AG04449 (cell line): ENCODE measurements around the gene CYP8B1.

Source experiments
- CTCF ChIA-PET: fragments of 350-600 bp; formaldehyde crosslinking; extraction: SDS; loops from one replicate; lab custom pipeline; 2021; ENCODE audit warnings: antibody characterized with exemption; lab: Yijun Ruan, JAX
- POLR2A ChIA-PET: fragments of 400-600, 350-600 bp; formaldehyde crosslinking; extraction: SDS; loops from one replicate; lab custom pipeline; 2020; ENCODE audit warnings: antibody characterized with exemption, inconsistent platforms; lab: Yijun Ruan, JAX
- DNase-seq: peaks from one replicate; pipeline ENCODE4 v3.0.0-alpha.2; 2010; ENCODE audit warnings: low read depth, low spot score
- H3K4me3 ChIP-seq: 2 replicates; pipeline ENCODE4 v1.5.1; 2011; ENCODE audit warnings: low read depth, mild to moderate bottlenecking, control low read depth, low read length
- TF ChIP-seq, protein P1 (sequence below): IDR thresholded peaks from one replicate; pipeline ENCODE4 v1.5.1; 2011; ENCODE audit warnings: mild to moderate bottlenecking, moderate library complexity, low read length, control low read depth, inconsistent platforms; ENCODE audit not compliant: insufficient read depth; ENCODE audit errors: missing control alignments

CYP8B1 gene, protein sequence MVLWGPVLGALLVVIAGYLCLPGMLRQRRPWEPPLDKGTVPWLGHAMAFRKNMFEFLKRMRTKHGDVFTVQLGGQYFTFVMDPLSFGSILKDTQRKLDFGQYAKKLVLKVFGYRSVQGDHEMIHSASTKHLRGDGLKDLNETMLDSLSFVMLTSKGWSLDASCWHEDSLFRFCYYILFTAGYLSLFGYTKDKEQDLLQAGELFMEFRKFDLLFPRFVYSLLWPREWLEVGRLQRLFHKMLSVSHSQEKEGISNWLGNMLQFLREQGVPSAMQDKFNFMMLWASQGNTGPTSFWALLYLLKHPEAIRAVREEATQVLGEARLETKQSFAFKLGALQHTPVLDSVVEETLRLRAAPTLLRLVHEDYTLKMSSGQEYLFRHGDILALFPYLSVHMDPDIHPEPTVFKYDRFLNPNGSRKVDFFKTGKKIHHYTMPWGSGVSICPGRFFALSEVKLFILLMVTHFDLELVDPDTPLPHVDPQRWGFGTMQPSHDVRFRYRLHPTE

DNA sequence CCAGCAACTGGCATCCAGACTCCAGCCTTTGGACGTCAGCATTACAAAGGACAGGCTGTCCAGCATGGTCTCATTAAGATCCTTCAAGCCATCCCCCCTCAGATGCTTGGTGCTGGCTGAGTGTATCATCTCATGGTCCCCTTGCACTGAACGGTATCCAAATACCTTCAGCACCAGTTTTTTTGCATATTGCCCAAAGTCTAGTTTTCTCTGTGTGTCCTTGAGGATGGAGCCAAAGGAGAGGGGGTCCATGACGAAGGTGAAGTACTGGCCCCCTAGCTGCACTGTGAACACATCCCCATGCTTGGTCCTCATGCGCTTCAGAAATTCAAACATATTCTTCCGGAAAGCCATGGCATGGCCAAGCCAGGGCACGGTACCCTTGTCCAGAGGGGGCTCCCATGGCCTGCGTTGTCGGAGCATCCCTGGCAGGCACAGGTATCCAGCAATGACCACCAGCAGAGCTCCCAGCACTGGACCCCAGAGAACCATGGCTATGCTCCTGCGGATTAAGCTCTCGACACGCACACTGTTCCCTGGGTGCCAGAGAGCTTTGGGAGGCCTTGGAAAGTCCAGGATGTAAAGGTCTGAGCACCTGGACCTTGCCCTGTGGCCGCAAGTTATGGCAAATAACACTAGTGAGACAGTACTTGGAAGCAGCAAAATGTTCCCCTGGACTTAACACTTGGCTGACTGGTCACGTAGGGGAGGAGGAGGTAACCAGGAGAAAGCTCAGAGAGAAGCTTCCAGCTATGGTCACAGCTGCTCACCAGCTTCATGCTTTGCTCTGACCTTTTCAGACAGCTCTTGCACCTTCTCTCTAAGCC is at the start of gene CYP8B1:
TSS of gene CYP8B1 (minus strand) at position 555 of the 827 bp plus-strand sequence. CDS start at position 492, 63 bp downstream.
- no peak for DNase-seq
- ChIA-PET CTCF (interaction anchor here (0.8 kb wide), 1 partner anchor 60 kb away, joined by 3 read pairs; no protein-coding TSS in a partner anchor), POLR2A (no interaction called here)
- no peak within 1 kb of the TSS for H3K4me3 ChIP-seq
- TF ChIP-seq, protein P1, sequence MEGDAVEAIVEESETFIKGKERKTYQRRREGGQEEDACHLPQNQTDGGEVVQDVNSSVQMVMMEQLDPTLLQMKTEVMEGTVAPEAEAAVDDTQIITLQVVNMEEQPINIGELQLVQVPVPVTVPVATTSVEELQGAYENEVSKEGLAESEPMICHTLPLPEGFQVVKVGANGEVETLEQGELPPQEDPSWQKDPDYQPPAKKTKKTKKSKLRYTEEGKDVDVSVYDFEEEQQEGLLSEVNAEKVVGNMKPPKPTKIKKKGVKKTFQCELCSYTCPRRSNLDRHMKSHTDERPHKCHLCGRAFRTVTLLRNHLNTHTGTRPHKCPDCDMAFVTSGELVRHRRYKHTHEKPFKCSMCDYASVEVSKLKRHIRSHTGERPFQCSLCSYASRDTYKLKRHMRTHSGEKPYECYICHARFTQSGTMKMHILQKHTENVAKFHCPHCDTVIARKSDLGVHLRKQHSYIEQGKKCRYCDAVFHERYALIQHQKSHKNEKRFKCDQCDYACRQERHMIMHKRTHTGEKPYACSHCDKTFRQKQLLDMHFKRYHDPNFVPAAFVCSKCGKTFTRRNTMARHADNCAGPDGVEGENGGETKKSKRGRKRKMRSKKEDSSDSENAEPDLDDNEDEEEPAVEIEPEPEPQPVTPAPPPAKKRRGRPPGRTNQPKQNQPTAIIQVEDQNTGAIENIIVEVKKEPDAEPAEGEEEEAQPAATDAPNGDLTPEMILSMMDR = no peak

DNA sequence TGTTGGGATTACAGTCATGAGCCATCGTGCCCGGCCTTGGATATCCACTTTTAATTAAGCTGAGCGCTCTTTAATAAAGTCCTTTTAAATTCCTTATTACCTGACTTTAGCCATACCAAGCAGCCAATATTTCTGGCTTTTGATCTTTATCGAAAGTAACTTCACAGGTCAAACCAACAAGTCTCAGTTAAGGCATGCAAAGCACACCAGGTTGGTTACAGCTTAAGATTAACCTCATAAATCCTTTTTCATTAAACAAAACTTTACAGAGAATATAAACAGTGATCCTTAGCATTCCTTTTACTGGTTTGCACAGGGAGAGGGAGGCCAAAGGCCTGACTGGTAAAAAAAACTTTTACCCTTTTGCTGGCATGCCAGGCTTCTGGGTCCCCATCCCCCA is 47.9 kb upstream of the CYP8B1 start:
- ChIA-PET POLR2A (no interaction called here), CTCF (no interaction called here)
- no peak overlapping the region for H3K4me3 ChIP-seq
- DNase-seq = no peak
- TF ChIP-seq, protein P1 = no peak

DNA sequence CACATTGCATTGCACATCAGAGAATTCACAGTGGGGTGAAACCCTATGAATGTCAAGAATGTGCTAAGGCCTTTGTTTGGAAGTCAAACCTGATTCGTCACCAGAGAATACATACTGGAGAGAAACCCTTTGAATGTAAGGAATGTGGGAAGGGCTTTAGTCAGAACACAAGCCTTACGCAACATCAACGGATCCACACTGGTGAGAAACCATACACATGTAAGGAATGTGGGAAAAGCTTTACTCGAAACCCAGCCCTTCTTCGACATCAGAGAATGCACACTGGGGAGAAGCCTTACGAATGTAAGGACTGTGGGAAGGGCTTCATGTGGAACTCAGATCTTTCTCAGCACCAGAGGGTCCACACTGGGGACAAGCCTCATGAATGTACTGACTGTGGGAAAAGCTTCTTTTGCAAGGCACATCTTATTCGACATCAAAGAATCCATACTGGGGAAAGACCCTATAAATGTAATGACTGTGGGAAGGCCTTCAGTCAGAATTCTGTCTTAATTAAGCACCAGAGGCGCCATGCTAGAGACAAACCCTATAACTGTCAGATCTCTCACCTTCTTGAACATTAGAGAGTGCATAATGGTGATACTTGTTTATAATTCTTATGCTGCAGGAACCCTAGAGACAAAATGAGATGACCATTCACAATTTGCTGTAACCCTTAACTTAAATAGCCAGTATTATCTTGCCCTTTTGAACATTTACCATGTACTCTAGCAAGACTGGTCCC is 39.3 kb upstream of the CYP8B1 start:
- ChIA-PET CTCF (no interaction called here), POLR2A (no interaction called here)
- no peak overlapping the region for H3K4me3 ChIP-seq
- no peak for DNase-seq
- TF ChIP-seq, protein P1 = no peak

DNA sequence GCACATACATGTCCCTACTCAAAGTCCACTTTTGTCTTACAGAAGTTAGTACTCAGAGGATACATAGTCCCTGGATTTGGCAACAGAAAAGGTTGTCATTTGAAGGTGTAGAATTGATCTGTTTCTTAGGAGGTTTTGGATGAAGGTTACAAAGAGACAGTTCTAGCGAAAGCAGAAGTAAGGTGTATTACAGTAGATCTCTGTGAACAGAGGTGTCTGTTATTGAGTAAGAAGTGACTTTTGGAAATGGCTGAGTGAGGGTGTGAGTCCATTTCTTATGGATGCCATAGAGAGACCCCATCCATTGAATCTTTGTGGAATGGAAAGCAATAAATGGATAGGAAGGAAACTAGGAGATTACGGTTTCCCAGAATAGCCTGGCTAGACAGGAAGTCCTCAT is 35.9 kb upstream of the CYP8B1 start:
- TF ChIP-seq, protein P1 = no peak
- ChIA-PET POLR2A (no interaction called here), CTCF (no interaction called here)
- no peak for DNase-seq
- H3K4me3 ChIP-seq = no peak overlapping the region

DNA sequence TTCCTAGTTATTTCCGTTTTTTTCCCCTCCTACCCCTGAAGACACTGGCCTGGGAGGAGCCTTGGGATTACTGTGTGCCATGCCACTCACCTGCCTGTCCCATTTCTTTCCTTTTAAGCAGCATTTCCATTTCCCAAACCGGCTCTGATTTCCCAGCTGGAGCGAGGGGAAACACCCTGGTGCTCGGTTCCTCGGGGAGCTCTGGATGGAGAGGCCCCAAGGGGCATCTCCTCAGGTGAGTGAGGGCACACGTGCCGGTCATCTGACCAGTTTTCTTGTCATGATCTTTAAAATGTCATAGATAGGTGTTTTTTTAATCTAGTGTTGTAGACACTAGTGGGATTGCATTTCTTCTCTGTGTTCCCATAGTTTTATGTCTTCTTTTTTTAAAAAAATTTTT is 33.0 kb upstream of the CYP8B1 start:
- TF ChIP-seq, protein P1 = no peak
- H3K4me3 ChIP-seq = no peak overlapping the region
- no peak for DNase-seq
- ChIA-PET CTCF (no interaction called here), POLR2A (no interaction called here)
